HL-60/S4 treated with retinoic acid at 250 ng/mL for 4 days and 3 days (cell line): ENCODE results near the gene SPAG16.
"Not testable (repeated sequence)": the region's sequence is repeated elsewhere in the genome, so short reads cannot be mapped to it uniquely, and the experiment has no call there.

Source experiments
- in situ Hi-C: fragments of 300-500 bp; cut with MboI; formaldehyde crosslinking; loops from 2 replicates; pipeline ENCODE4 v1.7.0; 2022; ENCODE audit warnings: low sequenced_read_pairs

The SPAG16 gene

DNA sequence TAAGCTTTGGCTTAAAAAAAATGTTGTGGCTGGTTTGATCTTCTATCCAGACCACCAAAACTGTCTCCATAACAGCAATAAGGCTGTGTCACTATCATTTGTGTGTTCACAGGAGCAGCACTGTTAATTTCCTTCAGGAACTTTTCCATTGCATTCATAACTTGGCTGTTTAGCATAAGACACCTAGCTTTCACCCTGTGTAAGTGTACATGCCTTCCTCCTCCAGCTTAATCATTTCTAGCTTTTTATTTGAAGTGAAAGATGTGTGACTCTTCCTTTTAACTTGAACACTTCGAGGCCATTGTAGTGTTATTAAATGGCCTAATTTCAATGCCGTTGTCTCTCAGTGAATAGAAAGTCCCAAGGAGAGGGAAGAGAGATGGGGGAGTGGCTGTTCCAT is 773.7 kb downstream of the SPAG16 start:
- in situ Hi-C loops: no loop called here

DNA sequence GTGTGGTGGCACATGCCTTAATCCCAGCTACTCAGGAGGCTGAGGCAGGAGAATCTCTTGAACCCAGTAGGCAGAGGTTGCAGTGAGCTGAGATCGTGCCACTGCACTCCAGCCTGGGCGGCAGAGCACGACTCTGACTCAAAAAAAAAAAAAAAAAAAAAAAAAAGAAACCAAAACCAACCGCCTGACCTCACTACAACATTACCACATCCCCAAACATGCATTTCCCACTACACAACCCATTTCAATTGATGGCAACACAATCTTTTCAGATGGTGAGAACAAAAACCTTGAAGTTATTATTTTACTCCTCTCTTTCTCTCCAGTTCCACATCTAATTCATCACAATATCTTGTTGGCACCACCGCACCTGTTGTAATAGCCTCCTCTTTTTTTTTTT is 778.0 kb downstream of the SPAG16 start:
- in situ Hi-C loops: not testable (repeated sequence)

DNA sequence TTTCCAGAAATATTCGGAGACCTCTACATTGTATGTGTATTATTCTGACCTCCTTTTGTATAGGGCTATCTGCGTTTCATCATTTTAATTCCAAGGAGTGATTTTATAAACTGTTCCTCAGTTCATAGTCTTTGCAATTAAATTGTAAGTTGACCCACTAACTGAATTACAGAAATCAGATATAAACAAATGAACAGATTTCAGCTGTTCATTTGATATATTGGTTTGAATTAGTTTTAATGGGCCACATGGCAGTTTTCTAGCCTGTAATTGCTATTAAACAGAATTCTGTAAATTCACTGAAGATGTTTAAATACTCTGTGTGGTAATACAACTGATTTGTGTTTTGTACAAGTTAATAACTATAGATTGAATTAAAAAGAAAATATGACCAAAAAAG is 780.2 kb downstream of the SPAG16 start:
- in situ Hi-C loops: no loop called here

DNA sequence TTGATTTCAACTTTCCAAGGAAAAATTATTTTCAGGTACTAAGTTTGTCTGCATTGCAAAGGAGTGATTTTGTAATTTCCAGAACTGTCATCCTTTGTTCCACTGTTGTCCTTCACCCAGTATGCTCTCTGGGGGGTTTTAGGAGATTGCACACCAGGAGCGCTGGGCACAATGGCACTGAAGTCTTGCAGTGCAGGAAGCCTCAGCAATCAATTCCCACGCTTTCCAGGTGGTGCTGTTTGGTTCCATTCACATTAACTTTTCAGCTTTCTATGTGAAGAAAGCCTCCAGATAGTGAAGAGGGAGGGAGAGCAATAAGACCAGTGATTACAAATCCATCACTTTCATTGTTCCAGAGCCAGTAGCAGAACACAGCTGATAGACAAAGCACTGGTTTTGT is 782.6 kb downstream of the SPAG16 start:
- in situ Hi-C loops: no loop called here

DNA sequence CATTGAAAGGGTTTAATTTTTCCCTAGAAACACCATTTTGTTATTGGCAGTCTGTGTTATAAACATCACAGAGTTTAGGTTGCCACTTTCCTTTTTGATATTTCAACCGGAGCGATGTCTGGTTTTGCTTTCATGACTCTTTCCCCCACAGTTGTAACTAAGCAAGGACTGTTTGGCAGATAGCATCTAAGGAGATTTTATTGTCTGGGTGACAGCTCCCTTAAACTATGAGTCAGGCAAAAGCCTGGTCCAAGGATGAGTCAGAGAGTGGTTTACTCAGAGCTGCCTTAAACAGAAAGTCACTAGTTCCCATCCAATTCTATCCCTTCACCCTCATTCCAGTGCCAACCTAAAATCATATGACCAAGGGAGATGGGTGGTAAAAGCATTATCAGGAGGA is 785.0 kb downstream of the SPAG16 start:
- in situ Hi-C loops: no loop called here

DNA sequence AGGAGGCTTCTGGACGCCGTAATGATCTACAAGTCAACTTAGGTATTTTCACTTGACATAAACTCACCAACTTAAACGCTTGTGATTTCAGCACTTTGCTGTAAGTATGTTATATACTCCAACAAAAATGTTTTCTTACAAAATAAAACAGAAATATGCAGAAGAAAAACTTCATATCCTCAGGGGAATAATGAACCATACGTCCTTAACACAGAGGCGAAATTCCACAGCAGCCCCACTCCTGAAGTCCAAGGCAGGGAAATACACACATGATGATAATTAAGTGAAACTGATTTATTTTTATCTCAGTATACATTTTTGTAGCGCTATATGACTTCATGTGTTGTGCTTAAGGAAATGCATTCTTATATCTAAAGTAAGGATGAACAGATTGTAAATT is 791.2 kb downstream of the SPAG16 start:
- in situ Hi-C loops: no loop called here

DNA sequence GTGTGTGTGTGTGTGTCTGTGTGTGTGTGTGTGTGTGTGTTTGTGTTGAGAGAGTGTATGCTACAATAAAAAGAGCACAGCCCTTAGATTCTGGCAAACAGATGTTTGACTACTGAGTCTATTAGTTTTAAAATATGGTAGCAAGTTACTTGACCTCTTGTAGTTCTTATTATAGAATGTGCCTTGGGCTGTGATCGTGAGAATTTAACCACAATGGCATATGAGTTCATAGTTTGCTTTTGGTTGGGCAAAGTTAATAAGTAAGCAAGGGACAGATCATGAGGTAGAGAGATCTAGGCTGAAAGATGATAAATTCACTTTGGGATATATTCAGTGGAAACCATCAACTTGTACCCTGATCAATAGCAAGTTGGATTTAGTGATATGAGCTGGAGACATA is 792.3 kb downstream of the SPAG16 start:
- in situ Hi-C loops: no loop called here

DNA sequence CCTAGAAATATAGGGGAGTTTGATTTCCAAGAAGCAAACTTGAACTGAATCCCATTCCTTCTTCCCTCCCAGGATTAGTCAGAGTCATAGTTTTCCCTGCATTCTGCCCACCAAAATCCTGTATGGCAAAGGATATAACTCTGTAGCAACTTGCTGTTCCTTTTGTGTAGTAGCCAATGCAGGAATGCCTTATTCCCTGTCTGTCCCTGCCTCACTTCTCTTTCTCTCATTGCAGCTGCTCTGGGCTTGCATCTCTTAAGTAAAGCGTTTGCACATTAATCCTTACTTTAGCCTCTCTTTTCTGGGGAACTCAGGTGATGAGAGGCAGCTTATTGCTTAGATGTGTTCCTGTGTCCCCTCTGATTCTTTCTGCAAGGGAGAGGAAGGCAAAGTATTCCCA is 793.5 kb downstream of the SPAG16 start:
- in situ Hi-C loops: no loop called here

DNA sequence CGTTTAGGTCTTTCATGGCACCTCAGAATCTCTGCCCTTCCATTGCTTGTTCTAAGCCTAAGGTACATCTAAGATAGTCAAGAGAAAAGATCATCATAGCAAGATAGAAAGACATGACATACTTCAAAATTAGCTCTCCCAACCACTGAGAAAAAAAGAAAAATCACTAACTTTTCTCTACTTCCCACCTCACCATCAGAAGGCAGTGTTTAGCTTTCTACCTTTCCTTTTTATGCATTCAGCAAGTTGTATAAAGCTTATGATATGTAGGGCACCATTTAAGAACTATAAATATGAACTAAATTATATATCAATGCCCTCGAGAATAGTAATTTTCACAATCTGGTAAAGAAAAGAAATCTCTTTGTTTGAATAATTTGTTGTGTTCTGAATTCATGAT is 794.8 kb downstream of the SPAG16 start:
- in situ Hi-C loops: no loop called here

DNA sequence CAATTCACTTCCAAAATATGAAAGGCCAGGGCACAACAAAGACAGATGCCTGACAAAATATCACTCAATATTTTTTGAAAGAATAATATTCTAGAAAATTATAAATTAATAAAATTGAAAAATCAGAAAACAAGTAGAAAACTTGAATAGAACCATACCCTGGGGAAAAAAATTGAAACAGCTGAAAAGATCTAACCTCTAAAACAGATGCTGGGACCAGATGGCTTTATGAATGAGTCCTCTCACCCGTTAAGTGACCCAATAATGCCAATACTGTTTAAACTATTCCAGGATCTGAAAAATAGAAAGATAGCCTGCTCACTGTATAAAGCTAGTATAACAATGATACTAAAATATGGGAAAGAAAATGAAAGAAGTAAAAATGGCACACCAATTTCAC is 804.3 kb downstream of the SPAG16 start:
- in situ Hi-C loops: no loop called here

DNA sequence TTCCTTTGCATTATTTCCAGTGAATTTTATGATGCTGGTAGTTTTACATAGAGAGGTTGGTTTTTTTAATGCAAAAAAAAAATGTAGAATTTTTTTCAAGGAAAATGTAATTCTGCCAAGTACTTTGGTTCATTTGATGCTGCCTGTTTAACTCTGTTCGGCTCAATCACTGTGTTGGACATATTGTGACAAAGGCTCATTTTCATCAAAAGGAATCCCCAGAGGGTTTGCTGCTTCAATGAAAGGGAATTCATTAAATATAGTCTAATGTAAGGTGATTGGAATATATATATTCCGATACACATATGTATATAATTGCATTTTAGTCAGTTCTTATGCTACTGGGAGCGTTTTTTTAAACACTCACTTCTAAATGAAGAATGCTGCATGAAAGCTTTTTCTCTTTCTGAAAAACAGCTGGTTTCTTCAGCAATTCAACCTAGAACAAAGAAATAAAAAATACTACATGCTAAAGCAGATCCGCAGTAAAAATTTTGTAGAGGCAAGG is 812.0 kb downstream of the SPAG16 start:
- in situ Hi-C loops: no loop called here

DNA sequence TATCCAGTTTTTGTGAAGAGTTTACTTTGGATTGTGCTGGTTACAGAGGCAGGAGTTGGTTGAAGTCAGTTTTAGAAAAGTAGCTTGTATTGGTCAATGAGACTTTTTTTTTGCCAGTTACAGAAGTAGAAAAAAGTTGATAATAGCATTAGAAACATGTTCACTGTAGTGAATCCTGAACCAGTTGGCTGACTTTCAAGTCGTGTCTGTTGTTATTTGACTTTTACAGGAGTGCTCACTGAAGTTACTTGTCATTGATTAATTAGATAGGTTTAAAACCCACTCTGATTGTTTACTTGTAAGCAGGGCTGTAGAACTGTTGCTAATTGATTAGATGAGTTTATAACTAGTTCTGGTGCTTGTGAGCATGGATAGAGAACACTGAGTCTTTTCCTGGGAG is 814.5 kb downstream of the SPAG16 start:
- in situ Hi-C loops: no loop called here

DNA sequence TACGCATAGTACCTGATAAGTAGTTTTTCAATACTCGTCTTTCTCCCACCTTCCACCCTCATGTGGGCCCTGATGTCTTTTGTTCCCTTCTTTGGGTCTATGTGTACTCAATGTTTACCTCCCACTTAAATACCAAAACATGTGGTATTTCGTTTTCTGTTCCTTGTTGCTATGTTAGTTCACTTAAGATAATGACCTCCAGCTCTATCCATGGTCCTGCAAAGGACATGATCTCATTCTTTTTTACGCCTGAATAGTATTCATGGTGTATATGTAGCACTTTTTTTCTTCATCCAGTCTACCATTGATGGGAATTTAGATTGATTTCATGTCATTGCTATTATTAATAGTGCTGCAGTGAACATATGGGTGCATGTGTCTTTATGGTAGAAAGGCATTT is 816.2 kb downstream of the SPAG16 start:
- in situ Hi-C loops: no loop called here

DNA sequence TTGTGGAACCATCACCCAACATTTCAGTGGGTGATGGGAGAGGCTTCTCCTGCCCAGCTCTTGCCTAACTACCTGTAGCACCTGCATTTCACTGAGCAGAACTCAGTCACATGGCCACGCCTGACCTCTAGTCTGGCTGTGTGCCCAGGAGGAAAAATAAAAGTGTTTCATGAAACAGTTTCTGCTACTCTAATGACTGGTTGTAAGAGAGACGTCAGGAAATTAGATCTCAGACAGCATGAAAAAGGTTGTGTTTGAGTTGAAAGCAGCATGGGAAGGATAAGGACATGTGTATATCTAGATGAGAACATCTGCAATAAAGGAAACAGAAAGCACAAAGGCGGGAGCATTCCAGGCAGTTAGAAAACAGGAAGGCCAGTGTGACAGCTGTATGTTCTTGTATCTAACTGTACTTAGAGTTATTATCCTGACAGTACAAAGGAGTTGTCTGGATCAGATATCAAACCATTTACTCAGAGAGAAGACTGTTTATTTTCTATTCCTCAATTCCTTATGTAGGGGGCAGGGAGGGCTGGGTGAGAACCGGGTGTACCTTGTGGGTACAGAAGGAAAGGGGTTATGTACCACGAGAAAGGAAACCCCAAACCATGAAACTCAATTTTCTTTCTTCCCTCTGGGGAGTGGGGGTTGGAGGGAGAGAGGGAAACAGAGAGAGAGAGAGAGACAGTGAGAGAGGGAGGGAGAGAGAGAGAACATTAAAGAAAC is 819.2 kb downstream of the SPAG16 start:
- in situ Hi-C loops: no loop called here

DNA sequence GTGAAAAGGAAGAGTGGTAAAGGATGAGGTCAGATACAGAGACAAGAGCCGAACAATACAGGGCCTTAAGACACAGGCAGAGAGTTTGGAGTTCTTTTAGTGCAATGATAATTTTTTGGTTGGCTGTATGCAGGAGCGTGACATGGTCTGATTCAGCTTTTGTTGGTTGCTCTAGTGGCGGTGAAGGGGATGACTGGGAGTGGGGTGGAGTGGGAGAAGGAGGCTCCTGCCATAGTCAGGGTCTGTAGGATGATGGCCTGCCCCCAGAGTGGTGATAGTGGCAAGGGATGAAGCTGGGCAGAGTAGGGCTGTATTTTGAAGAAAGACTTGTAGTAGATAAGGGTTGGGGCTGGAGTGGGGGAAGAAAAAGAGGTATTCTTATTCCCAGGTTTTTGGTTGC is 820.0 kb downstream of the SPAG16 start:
- in situ Hi-C loops: no loop called here

DNA sequence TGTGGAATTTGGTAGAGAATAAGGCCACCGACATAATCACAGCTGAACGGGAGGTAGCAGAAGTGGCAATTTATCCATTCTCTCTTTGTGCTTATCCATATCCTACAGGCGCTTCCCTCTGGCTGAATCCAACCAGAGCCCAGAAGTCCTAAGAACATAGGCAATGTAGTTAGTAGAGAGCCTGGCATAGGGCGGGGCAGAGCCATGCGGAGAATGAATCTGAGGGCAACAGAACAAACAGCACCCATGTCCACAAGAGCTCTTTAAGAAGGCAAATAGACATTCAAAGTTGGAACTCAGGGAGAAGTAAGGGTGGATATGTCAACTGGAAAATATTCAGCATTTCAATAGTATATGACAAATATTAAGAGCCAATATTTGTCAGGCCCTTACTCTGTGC is 820.7 kb downstream of the SPAG16 start:
- in situ Hi-C loops: no loop called here

DNA sequence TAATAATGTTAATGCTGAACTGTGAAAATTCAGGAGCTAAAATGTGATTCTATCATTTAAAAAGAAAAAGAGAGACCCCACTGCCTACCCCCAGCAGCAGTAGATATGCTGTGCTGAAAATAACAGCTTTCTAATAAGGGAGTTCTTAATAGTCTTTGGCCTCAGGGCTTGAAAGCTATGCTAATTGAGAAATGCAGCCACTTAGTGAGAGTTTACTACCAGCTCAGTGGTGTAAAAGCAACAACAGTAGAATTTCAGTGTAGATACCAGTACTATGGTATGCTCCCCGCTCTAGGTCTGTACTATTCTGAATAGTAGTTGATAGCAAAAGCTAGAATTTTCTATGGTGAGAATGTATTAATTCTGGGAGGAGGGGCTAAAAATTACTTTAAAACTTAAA is 823.5 kb downstream of the SPAG16 start:
- in situ Hi-C loops: no loop called here

DNA sequence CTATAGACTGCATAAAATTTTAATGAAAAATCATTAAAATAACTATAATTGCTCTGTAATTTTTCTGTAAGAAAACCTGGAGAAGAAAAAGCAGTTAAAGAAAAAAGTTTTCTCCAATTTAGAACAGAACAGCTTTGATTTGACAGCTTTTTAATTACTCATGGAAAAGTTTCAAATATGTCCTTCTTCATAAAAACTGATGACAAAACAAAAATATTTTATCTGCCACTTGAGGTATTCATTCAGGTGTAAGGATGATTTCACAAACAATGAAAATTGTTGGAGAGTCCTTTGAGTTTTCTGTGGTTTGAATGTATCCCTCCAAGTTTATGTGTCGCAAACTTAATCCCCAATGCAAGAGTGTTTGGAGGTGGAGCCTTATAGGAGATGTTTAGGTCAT is 824.3 kb downstream of the SPAG16 start:
- in situ Hi-C loops: no loop called here

DNA sequence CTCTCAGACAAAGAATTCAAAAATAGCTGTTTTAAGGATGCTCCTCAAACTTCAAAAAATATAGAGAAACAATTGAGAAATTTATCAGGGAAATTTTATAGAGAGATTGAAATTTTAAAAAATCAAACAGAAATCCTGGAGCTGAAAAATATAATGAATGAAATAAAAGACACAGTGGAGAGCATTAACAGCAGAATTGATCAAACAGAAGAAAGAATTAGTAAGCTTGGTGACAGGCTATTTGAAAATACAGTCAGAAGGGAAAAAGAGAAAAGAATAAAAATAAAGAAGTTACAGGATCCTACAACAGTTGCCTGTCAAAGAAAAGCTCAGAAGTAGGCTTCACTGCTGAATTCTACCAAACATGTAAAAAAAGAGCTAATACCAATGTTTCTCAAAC is 832.8 kb downstream of the SPAG16 start:
- in situ Hi-C loops: no loop called here

DNA sequence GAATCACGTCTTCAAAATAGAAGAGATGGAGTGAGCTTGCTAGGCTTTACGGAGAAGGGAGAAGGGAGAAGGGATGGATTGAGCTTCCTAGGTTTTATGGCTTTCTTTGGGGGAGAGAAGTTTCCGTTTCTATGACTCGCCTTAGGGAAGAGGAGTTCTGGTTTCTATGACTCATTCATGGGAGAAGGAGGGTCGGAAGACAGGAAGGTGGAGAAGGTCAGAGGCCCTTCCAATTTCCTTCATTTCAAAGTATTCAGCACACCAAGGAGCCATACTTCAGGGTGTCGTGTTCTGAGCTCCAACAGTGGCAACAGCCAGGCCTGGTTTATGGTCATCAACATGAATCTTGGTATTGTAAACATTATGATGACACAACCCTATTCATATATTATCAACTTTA is 841.9 kb downstream of the SPAG16 start:
- in situ Hi-C loops: no loop called here

DNA sequence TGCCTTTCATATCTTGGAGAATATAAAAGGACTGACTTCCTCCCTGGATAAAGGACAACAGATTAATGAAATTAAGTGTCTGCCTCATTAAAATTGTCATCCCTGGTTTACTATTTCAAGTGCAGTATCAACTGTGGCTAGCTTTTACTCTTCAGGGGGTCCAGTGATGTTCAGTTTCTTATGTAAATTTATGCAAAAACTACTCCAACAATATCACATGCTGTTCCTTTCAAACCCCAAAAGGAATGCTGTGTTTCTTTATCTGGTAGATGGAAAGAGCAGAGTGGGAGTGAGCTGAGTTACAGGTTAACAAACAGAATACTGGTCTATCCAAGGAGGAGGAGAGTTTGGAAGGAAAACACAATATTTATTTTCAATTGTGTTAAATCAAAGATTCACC is 842.9 kb downstream of the SPAG16 start:
- in situ Hi-C loops: no loop called here

DNA sequence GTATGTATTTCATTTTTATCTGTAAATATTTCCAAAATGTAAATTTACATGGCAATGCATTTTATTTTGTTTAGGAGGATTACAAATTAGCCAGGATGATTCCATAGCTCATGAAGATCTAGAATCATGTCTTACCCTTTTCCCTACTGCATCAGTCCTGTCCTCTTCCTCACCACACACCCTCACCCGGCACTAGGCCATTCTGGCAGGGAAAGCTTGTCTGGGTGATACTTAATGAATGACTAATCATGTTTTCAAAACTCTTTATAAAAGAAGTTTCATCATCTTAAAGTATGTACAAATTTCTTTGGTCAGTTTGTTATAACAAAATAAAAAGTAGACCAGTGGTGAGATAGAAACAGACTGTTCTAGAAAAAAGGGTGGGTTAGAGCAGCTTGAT is 843.3 kb downstream of the SPAG16 start:
- in situ Hi-C loops: no loop called here

DNA sequence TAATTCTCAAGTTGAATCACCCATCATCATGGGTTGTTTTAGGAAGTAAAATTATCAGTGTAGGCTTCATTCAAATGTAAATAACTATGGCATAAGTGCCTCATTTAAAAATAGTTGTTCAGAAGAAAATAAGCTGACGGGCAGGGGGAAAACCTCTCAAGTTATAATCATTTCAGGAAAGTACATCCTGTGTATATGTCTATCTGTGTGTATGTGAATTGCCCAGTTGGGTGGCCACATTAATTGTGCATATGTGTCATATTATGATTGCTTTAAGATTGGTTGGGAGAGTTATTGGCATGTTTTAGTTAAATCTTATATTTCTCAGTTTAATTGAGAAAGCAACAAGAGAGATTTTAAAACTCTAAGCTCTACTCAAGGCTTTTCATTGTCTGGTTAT is 843.8 kb downstream of the SPAG16 start:
- in situ Hi-C loops: no loop called here
